SW480 (cell line): ENCODE results near the gene TXNRD2.
"Not testable (repeated sequence)": the region's sequence is repeated elsewhere in the genome, so short reads cannot be mapped to it uniquely, and the experiment has no call there.

Source experiments
- DNase-seq: peaks from one replicate; pipeline ENCODE4 v3.0.0-alpha.2; 2016; ENCODE audit warnings: low spot score

The TXNRD2 gene

GRCh38 chr22:19888131-19888746 lies 53.4 kb downstream of the TXNRD2 start:
- DNase-seq, result no peak

- DNase-seq, result no peak
Observed at GRCh38 chr22:19887256-19887985, 54.2 kb downstream of the TXNRD2 start.

- no peak for DNase-seq
Observed at GRCh38 chr22:19886605-19887255, 54.9 kb downstream of the TXNRD2 start.

- DNase-seq, result no peak
Observed at GRCh38 chr22:19885841-19886592, 55.6 kb downstream of the TXNRD2 start.

GRCh38 chr22:19884954-19885751 lies 56.5 kb downstream of the TXNRD2 start:
- no peak for DNase-seq

GRCh38 chr22:19884161-19884953 lies 57.3 kb downstream of the TXNRD2 start:
- no peak for DNase-seq

GRCh38 chr22:19883446-19883845 lies 58.2 kb downstream of the TXNRD2 start:
- DNase-seq, result not testable (repeated sequence)

- no peak for DNase-seq
Observed at GRCh38 chr22:19882446-19883381, 58.9 kb downstream of the TXNRD2 start.

GRCh38 chr22:19880786-19881569 lies 60.6 kb downstream of the TXNRD2 start:
- peak; percentile 86 for DNase-seq

GRCh38 chr22:19879992-19880785 lies 61.4 kb downstream of the TXNRD2 start:
- no peak for DNase-seq

- no peak for DNase-seq
Observed at GRCh38 chr22:19879643-19879991, 62.0 kb downstream of the TXNRD2 start.

- DNase-seq, result no peak
Observed at GRCh38 chr22:19879246-19879570, 62.4 kb downstream of the TXNRD2 start.

GRCh38 chr22:19878461-19879245 lies 63.0 kb downstream of the TXNRD2 start:
- no peak for DNase-seq

- DNase-seq, result no peak
Observed at GRCh38 chr22:19877626-19878339, 63.8 kb downstream of the TXNRD2 start.

GRCh38 chr22:19876941-19877625 lies 64.5 kb downstream of the TXNRD2 start:
- DNase-seq, result no peak

GRCh38 chr22:19876314-19876940 lies 65.2 kb downstream of the TXNRD2 start:
- no peak for DNase-seq
